ENCODE results near the gene CENPS. TPM values are rescaled to one million over a fixed set of nuclear protein-coding genes. Genes with fewer than 3 reads are reported as not detected.

Gene CENPS
- total and polyA plus RNA-seq, 2 of the 8 experiments (the other 6 are each of a cell fraction or from before 2014, with no cell fraction given) = 7.8 to 20.3 TPM

DNA sequence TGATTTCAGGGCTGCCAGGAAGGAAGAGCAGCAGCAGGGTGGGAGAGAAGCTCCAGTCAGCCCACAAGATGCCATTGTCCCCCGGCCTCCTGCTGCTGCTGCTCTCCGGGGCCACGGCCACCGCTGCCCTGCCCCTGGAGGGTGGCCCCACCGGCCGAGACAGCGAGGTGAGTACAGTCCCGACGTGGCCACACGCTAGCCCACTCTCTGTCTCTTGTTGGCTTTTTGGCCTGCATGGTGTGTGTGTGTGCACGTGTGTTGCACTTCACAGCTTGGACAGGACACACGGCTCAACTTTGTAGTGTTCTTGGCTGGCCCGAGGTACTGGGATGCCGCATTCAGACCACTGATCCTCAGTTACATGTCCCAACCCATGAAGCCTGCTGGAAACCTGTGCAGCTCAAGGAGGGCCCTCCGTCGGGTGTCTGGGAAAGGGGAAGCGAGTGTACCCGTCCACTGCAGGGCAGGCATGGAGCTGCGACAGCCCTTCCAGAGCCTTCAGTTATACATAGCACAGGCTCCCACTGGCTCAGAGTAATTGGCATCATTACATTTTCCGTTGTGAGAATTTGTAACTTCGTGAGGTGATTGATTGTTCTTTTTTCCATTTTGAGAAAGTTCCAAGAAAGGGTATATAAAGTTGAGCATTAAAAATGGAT, 20.1 kb downstream of the CENPS start:
- H3K14ac ChIP-seq (ENCODE audit: insufficient read length) = no peak overlapping the region
- peaks cover 0 to 4% of the 10 kb centered on the region in 2 experiments for H4K20me1 ChIP-seq (replicated peaks in 1 of 2; ENCODE audit: control insufficient read depth in 1 of 2, insufficient read depth in 2 of 2, low read length in 2 of 2)
- TF ChIP-seq, protein P1, sequence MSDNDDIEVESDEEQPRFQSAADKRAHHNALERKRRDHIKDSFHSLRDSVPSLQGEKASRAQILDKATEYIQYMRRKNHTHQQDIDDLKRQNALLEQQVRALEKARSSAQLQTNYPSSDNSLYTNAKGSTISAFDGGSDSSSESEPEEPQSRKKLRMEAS (IDR thresholded peaks at IDR 0.05) = no peak
- TF ChIP-seq GTF2F1 (IDR thresholded peaks at IDR 0.05; ENCODE audit: borderline replicate concordance, low read depth, low read length) (no peak), SP1 (IDR thresholded peaks at IDR 0.05; ENCODE audit: low read depth, low read length) (no peak), JUND (IDR thresholded peaks at IDR 0.05; ENCODE audit: low read length) (no peak), TAF7 (optimal IDR thresholded peaks at IDR 0.05; ENCODE audit: borderline replicate concordance, low read depth, low read length) (no peak), RNF2 (IDR thresholded peaks at IDR 0.05; ENCODE audit: borderline replicate concordance, low read depth, low read length, missing control alignments, poor library complexity, severe bottlenecking) (no peak), EGR1 (IDR thresholded peaks at IDR 0.05; ENCODE audit: borderline replicate concordance, low read depth, low read length) (no peak), RAD21 (IDR thresholded peaks at IDR 0.05 in 1 of 2, conservative IDR thresholded peaks at IDR 0.05 in 1 of 2; ENCODE audit: low read depth in 2 of 2, low read length in 2 of 2) (no peak)
- TF ChIP-seq, protein P2, sequence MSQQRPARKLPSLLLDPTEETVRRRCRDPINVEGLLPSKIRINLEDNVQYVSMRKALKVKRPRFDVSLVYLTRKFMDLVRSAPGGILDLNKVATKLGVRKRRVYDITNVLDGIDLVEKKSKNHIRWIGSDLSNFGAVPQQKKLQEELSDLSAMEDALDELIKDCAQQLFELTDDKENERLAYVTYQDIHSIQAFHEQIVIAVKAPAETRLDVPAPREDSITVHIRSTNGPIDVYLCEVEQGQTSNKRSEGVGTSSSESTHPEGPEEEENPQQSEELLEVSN (IDR thresholded peaks at IDR 0.05) = no peak

More for the DNA sequence above, 20.1 kb downstream of the CENPS start:
- DNase-seq (ENCODE audit: low read depth in 1 of 2, low spot score in 2 of 2) (no peak), FAIRE-seq (no peak)
- POLR2A ChIA-PET (ENCODE audit: partially characterized antibody) = interaction anchor here (0.6 to 2.5 kb wide), 10 partner anchors 9 to 1454 kb away, joined by 3 to 29 read pairs (median 4); partner anchors contain the start of genes CENPS and PEX14
- H3K9ac ChIP-seq (replicated peaks in 1 of 4; ENCODE audit: extremely low read depth in 1 of 4, low read depth in 3 of 4, low read length in 3 of 4) = no peak overlapping the region
- no peak overlapping the region for H2BK12ac ChIP-seq (ENCODE audit: low read depth, low read length)
- H3K27me3 ChIP-seq (replicated peaks in 1 of 4; ENCODE audit: control insufficient read depth in 3 of 4, extremely low read depth in 1 of 4, insufficient read depth in 3 of 4, low read length in 3 of 4) = no peaks in the 10 kb centered on the region
- no peaks in the 10 kb centered on the region for H3K9me3 ChIP-seq (ENCODE audit: insufficient read depth in 2 of 2, low read depth in 1 of 2, low read length in 1 of 2)
- peak overlapping the region; percentile 14; the same call in 1 of the 2 replicates for H2BK15ac ChIP-seq (ENCODE audit: low read length)
- WGBS, 2 experiments (ENCODE audit: extremely low coverage in 1 of 2, insufficient coverage in 1 of 2, insufficient read length in 1 of 2, insufficient replicate concordance in 2 of 2, low coverage in 1 of 2, low lambda C conversion rate in 2 of 2, missing lambda C conversion rate in 1 of 2) = 90% methylated on average over 21 of the region's 21 CpGs; no CpG with 5 or more reads in 1 of the 2 experiments
- no peak overlapping the region for H3K23ac ChIP-seq (ENCODE audit: insufficient read length)
- H2BK5ac ChIP-seq (ENCODE audit: low read depth, low read length) = peak overlapping the region; percentile 6; the same call in 1 of the 2 replicates
- H2BK20ac ChIP-seq (ENCODE audit: low read length) = no peak overlapping the region
- H2BK120ac ChIP-seq (replicated peaks; ENCODE audit: low read depth, low read length) = no peak overlapping the region
- H4K8ac ChIP-seq (ENCODE audit: extremely low read depth, insufficient read depth, low read length) = peak overlapping the region; percentile 82; the same call in 1 of the 2 replicates
- no peak overlapping the region for H2AFZ ChIP-seq (ENCODE audit: low read length)
- H3K23me2 ChIP-seq (ENCODE audit: low read depth, low read length) = no peaks in the 10 kb centered on the region
- CTCF ChIA-PET (ENCODE audit: partially characterized antibody) = interaction anchor here (0.7 to 2.0 kb wide), 5 partner anchors 12 to 164 kb away, joined by 3 to 12 read pairs (median 4); no protein-coding TSS in a partner anchor
- H3K4me1 ChIP-seq (replicated peaks in 1 of 4; ENCODE audit: control insufficient read depth in 3 of 4, insufficient read depth in 4 of 4, low read length in 3 of 4) = peaks cover 0 to 9% (median 5%) of the 10 kb centered on the region in 4 experiments; a peak in 5 of 7 replicates
- no peak overlapping the region for H4K91ac ChIP-seq (replicated peaks; ENCODE audit: insufficient read length, low read length)
- no peak overlapping the region for H4K5ac ChIP-seq (ENCODE audit: insufficient read length, low read depth, low read length)
- H2AK5ac ChIP-seq (ENCODE audit: low read depth, low read length) = no peak overlapping the region
- no peak overlapping the region for H3K27ac ChIP-seq (ENCODE audit: low read depth, low read length)
- no peak overlapping the region for H3K56ac ChIP-seq (replicated peaks; ENCODE audit: insufficient read length, low read depth, low read length)
- H3K18ac ChIP-seq (ENCODE audit: extremely low read depth, low read length) = no peak overlapping the region
- no peak overlapping the region for H3K4me3 ChIP-seq (ENCODE audit: extremely low read depth in 1 of 4, insufficient read depth in 2 of 4, low read depth in 3 of 4, low read length in 4 of 4)
- no peaks in the 10 kb centered on the region for H3K36me3 ChIP-seq (ENCODE audit: control insufficient read depth in 2 of 4, insufficient read depth in 4 of 4, low read length in 3 of 4)
- H3K79me2 ChIP-seq (ENCODE audit: control insufficient read depth in 1 of 2, insufficient read depth in 2 of 2, low read length in 2 of 2) = no peaks in the 10 kb centered on the region
- no peak overlapping the region for H3K4ac ChIP-seq (replicated peaks; ENCODE audit: insufficient read length, low read depth, low read length)
- no peak overlapping the region for H3K4me2 ChIP-seq (ENCODE audit: insufficient read depth in 1 of 2, low read depth in 2 of 2, low read length in 2 of 2)
- H3K79me1 ChIP-seq (ENCODE audit: low read depth, low read length) = no peaks in the 10 kb centered on the region

All from H1 (cell line).